Measurements from ENCODE around the gene AFF3. TPM values are rescaled to one million over a fixed set of nuclear protein-coding genes. Genes with fewer than 3 reads are reported as not detected.
A peak's percentile ranks its signal among the peaks of the same experiment; 100 is the strongest.

AFF3 gene
- total and polyA plus RNA-seq, 8 donors, result 16.4 to 42.0 (median 21.4) TPM

- ATAC-seq (no peak), DNase-seq (no peak)
- no peak overlapping the region for H3K27ac ChIP-seq
- peaks cover 7 to 12% of the 10 kb centered on the region in 2 donors for H3K4me1 ChIP-seq
- no peak overlapping the region for H3K4me3 ChIP-seq
- intact Hi-C loops (cut with DNase I), result no loop called here
- TF ChIP-seq, protein P1, sequence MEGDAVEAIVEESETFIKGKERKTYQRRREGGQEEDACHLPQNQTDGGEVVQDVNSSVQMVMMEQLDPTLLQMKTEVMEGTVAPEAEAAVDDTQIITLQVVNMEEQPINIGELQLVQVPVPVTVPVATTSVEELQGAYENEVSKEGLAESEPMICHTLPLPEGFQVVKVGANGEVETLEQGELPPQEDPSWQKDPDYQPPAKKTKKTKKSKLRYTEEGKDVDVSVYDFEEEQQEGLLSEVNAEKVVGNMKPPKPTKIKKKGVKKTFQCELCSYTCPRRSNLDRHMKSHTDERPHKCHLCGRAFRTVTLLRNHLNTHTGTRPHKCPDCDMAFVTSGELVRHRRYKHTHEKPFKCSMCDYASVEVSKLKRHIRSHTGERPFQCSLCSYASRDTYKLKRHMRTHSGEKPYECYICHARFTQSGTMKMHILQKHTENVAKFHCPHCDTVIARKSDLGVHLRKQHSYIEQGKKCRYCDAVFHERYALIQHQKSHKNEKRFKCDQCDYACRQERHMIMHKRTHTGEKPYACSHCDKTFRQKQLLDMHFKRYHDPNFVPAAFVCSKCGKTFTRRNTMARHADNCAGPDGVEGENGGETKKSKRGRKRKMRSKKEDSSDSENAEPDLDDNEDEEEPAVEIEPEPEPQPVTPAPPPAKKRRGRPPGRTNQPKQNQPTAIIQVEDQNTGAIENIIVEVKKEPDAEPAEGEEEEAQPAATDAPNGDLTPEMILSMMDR (IDR thresholded peaks at IDR 0.05), result no peak
- H3K27me3 ChIP-seq, result no peaks in the 10 kb centered on the region
- H3K9me3 ChIP-seq, result no peaks in the 10 kb centered on the region
- H3K36me3 ChIP-seq, result no peaks in the 10 kb centered on the region
These were observed 285.0 kb downstream of the AFF3 start for GRCh38 chr2:99857372-99857771.

DNA sequence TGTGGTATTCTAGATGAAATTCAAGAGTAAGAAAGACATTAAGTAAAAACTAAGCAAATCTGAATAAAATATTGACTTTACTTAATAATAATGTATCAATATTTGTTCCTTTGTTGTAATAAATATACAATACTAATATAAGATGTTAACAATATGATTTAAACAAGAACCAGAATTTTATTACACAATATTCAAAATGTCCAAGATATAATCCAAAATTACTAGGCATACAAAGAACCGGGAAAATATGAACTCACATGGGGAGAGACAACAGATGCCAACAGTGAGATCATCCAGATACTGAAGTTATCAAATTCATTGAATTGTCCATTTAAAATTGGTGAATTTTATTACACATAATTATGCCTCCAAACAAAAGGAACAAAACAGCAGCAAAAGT is 286.3 kb downstream of the AFF3 start:
- H3K27ac ChIP-seq, result no peak overlapping the region
- peaks cover 3 to 4% of the 10 kb centered on the region in 2 donors for H3K4me1 ChIP-seq
- no peaks in the 10 kb centered on the region for H3K27me3 ChIP-seq
- ATAC-seq, result no peak
- DNase-seq, result no peak
- H3K4me3 ChIP-seq, result no peak overlapping the region
- intact Hi-C loops (cut with DNase I), result no loop called here
- TF ChIP-seq, protein P1 (IDR thresholded peaks at IDR 0.05), result no peak
- no peaks in the 10 kb centered on the region for H3K36me3 ChIP-seq
- no peaks in the 10 kb centered on the region for H3K9me3 ChIP-seq

GRCh38 chr2:99854236-99854852 is 288.0 kb downstream of the AFF3 start:
- intact Hi-C loops (cut with DNase I), result no loop called here
- DNase-seq (peak in 2 of 4 donors; percentile 36 to 60), ATAC-seq (no peak)
- Histone ChIP-seq H3K4me3 (no peak overlapping the region), H3K36me3 (no peaks in the 10 kb centered on the region), H3K9me3 (no peaks in the 10 kb centered on the region), H3K27me3 (no peaks in the 10 kb centered on the region), H3K27ac (no peak overlapping the region), H3K4me1 (no peaks in the 10 kb centered on the region)
- TF ChIP-seq, protein P1 (IDR thresholded peaks at IDR 0.05), result no peak

DNA sequence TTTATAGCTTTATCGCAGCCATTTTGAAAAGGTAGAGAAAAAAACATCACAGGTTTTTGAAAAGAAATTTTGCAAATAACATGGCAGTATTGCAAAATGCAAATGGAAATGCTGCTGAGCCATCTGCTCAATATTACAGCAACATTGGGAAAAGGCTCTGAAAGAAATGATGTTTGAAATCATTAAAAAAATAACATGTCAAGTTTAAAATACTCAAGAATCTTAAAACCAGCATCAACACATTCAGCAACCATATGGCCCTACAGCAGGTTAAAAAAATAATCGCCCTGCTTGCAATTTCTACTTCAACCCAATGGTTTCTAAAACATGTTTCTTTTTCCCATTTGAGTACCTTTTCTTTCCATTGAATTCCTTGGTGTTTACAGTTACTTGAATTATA is 289.4 kb downstream of the AFF3 start:
- no peaks in the 10 kb centered on the region for H3K36me3 ChIP-seq
- no peak overlapping the region for H3K27ac ChIP-seq
- TF ChIP-seq, protein P1 (IDR thresholded peaks at IDR 0.05), result no peak
- intact Hi-C loops (cut with DNase I), result no loop called here
- no peaks in the 10 kb centered on the region for H3K27me3 ChIP-seq
- no peaks in the 10 kb centered on the region for H3K4me1 ChIP-seq
- H3K4me3 ChIP-seq, result no peak overlapping the region
- no peaks in the 10 kb centered on the region for H3K9me3 ChIP-seq
- DNase-seq, result no peak
- ATAC-seq, result no peak

GRCh38 chr2:99852376-99852934 is 289.9 kb downstream of the AFF3 start:
- Histone ChIP-seq H3K4me1 (no peaks in the 10 kb centered on the region), H3K4me3 (no peak overlapping the region), H3K27ac (no peak overlapping the region), H3K36me3 (no peaks in the 10 kb centered on the region), H3K9me3 (no peaks in the 10 kb centered on the region), H3K27me3 (no peaks in the 10 kb centered on the region)
- intact Hi-C loops (cut with DNase I), result no loop called here
- TF ChIP-seq, protein P1 (IDR thresholded peaks at IDR 0.05), result no peak
- ATAC-seq (no peak), DNase-seq (no peak)

All from left lung (tissue), 10 donors.